Measurements from ENCODE around the gene DEAF1.
"Not testable (repeated sequence)": the region's sequence is repeated elsewhere in the genome, so short reads cannot be mapped to it uniquely, and the experiment has no call there.

Gene DEAF1

DNA sequence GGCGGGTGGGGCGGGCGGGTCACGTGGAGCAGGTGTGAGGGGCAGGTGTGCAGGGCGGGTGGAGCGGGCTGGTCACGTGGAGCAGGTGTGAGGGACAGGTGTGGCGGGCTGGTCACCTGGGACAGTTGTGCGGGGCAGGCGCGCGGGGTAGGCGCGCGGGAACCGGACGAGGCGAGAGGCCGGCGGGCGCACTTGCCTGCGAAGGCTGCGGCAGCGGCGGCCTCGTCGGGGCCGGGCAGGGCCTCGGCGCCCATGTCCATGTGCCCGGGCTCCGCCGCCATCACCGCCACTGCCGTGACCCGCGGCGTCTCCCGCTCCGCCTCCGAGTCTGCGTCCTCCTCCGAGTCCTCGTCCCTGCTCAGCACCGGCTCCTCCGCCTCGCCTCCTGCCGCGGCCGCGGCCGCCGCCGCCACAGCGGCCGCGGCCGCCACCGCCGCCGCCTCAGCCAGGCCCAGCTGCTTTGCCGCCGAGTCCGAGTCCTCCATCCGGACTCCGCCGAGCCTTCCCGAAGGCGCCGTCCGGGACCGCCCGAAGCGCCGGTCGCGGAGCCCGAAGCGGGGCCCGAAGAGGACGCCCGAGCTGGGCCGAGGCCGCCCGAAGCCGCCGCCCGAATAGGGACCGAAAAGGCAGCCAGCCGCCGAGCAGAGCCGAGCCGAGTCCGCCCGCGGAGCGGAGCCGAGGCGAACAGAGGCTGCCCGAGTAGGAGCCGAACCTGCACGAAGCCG is at the start of gene DEAF1:
Gene DEAF1 (minus strand): TSS at position 660 of the 725 bp plus-strand sequence. CDS start 175 bp downstream, at position 485.
- peak; percentile 97 to 98 for DNase-seq (ENCODE audit: low read depth in 2 of 2)

- DNase-seq (ENCODE audit: low read depth in 2 of 2): no peak
These were observed 47.7 kb upstream of the DEAF1 start for GRCh38 chr11:742571-743201.

GRCh38 chr11:742156-742546 is 47.1 kb upstream of the DEAF1 start:
- DNase-seq (ENCODE audit: low read depth in 2 of 2): no peak

DNA sequence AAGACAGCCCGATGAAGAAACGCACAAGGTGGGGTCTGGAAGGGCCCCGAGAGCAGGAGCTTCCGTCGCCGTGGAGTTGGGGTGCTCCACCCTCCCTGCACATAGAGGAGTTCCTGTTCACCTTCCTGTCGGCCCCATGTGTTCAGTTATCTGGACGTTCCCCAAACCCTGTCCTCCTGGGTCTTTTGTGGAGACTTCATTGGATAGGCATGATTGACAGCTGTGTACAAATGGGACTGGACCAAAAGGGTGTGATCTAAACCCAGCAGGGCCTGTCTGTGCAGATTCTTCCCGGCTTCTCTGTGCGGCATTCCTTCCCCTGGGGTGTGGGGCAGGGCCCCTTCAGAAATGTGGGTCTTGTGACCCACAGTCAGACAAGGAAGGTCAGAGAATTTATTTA is 42.9 kb upstream of the DEAF1 start:
- DNase-seq (ENCODE audit: low read depth in 2 of 2): not testable (repeated sequence)

GRCh38 chr11:737366-737765 is 42.3 kb upstream of the DEAF1 start:
- DNase-seq (ENCODE audit: low read depth in 2 of 2): no peak

- DNase-seq (ENCODE audit: low read depth in 2 of 2): not testable (repeated sequence)
These were observed 39.5 kb upstream of the DEAF1 start for GRCh38 chr11:734541-734940.

DNA sequence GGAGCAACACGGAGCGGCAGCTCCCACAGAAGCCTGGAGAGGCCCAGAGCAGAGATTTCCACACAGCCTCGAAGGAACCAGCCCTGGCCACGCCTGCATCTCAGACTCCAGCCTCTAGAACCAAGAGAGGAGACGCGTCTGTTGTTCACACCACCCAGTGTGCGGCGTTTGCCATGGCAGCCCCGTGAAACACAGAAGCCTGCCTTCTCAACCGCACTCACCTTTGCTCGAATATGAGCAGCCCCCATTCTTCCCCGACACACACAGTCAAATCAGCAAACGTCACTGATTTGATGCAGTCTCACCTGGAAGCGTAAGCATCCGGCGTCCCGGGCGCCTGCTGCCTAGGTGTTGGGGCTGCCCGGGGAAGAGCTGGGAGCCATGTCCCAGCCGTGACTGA is 38.0 kb upstream of the DEAF1 start:
- no peak for DNase-seq (ENCODE audit: low read depth in 2 of 2)

- no peak for DNase-seq (ENCODE audit: low read depth in 2 of 2)
These were observed 34.6 kb upstream of the DEAF1 start for GRCh38 chr11:729492-730074.

DNA sequence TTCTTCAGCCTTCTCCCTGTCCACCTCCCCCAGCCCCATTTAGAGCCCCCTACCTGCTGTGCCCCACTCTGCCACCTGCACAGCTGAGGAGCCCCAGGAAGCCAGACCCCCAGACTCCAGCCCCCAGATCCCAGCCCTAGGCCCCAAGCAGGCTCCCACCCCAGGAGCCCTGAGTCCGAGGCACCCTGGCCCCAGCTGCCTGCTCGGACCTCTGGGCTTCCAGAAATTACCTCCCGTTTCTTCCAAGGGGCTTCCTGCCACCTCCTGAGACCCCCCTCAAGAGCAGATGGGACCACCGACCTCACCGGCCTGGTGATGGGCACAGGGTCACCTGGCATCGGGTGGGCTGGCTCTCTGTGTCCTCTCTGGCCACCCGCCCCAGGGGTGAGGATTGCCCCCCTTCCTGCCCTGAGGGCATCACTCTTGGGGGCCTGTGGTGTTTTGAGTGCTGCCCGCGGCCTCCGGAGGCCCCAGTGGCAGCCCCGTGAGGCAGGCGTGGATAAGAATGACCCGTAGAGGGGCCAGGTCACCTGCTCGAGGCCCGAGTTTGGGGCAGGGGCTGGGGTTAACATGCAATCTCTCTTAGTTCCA is 34.0 kb upstream of the DEAF1 start:
- DNase-seq (ENCODE audit: low read depth in 2 of 2): no peak

GRCh38 chr11:727859-728748 is 33.1 kb upstream of the DEAF1 start:
- DNase-seq (ENCODE audit: low read depth in 2 of 2): peak; percentile 62 to 64

- DNase-seq (ENCODE audit: low read depth in 2 of 2): no peak
These were observed 32.3 kb upstream of the DEAF1 start for GRCh38 chr11:727281-727701.

DNA sequence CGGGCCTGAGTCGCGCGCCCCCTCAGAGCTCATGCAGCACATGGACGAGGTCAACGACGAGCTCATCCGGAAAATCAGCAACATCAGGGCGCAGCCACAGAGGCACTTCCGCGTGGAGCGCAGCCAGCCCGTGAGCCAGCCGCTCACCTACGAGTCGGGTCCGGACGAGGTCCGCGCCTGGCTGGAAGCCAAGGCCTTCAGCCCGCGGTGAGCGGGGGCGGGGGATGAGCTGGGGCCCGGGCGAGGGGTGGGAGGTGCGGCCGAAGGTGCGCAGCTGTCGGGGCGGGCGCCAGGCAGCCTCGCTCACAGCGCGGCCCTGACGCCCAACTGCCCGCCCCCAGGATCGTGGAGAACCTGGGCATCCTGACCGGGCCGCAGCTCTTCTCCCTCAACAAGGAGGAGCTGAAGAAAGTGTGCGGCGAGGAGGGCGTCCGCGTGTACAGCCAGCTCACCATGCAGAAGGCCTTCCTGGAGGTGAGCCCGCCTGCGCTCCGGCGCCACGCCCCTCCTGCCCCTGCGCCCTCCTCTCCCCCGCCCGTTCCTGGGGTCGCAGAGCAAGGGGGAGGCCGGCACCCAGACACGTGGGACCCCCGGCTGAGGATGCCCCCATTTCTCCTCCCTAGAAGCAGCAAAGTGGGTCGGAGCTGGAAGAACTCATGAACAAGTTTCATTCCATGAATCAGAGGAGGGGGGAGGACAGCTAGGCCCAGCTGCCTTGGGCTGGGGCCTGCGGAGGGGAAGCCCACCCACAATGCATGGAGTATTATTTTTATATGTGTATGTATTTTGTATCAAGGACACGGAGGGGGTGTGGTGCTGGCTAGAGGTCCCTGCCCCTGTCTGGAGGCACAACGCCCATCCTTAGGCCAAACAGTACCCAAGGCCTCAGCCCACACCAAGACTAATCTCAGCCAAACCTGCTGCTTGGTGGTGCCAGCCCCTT is 31.5 kb upstream of the DEAF1 start:
- DNase-seq (ENCODE audit: low read depth in 2 of 2): no peak

DNA sequence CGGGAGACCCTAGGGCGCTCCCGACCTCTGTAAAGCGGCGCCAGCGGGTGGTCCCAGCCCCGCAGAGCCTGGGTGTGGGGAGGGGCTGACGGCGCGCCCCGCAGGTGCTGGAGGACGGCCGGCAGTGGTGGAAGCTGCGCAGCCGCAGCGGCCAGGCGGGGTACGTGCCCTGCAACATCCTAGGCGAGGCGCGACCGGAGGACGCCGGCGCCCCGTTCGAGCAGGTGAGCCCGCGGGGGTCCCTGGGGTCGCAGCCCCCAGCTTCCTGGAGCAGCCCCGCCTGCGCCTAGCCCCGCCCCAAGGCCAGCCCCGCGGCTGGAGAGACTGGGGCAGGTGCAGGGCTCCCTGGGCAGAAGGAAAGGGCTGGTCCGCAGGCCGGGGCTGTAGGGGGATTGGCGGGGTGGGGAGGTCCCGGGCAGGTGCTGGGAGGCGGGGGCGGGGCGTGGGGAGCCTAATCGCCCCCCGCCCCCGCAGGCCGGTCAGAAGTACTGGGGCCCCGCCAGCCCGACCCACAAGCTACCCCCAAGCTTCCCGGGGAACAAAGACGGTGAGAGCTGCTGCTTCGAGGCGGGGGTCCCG is 30.7 kb upstream of the DEAF1 start:
- no peak for DNase-seq (ENCODE audit: low read depth in 2 of 2)

DNA sequence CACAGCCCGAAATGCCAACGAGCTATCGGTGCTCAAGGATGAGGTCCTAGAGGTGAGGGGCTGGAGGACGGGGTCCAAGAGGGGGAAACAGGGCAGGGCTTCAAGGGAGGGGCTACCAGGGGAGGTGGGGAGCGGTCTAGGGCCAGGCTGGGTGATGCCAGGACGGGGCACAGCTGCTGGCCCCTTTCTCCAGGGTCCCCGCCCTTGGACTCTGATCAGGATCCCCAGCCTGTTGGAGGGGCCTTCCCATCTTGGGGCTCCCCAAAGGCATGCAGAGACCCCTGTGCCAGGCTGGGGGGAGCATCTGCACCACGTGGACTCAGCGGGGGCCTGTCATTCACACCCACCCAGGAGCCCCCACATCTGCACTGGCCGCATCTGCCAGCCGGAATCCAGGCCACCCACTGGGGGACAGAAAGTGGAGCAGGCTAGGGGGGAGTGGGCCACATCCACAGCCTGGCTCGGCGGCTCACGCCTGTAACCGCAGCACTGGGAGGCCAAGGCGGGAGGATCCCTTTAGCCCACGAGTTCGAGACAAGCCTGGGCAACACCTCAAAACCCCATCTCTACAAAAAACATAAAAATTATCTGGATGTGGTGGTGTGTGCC is 29.9 kb upstream of the DEAF1 start:
- no peak for DNase-seq (ENCODE audit: low read depth in 2 of 2)

- no peak for DNase-seq (ENCODE audit: low read depth in 2 of 2)
These were observed 29.2 kb upstream of the DEAF1 start for GRCh38 chr11:724049-724777.

DNA sequence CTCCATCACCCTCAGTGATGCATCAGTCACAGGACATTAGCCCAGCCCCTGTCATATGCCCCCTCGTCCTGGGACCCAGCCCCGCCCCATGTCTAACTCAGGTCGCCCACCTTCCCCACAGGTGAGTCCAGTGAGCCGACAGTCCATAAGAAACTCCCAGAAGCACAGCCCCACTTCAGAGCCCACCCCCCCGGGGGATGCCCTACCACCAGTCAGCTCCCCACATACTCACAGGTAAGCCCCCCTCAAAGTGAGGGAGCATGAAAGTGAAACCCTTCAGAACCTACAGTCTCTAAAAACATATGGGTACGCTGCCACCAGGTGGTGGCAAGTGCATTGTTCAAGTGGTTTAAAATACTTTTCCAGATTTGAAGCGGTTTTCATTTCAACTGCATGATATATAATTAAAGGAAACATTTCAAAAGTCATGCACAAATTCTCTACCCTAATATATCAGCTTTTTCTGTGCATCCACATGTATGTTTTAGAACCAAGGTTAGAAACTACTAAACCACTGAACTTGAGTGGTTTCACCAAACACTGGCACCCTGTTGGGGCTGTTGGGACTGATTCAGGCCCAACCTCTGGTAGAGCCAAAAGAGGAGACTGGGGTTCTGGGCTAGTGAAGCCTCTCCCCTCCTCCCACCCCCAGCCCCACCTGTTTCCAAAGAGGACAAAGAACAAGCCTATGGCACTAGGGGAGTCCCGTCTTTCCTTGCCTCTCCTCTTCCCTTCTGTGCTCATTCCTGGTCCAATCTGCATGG is 28.3 kb upstream of the DEAF1 start:
- DNase-seq (ENCODE audit: low read depth in 2 of 2): no peak

DNA sequence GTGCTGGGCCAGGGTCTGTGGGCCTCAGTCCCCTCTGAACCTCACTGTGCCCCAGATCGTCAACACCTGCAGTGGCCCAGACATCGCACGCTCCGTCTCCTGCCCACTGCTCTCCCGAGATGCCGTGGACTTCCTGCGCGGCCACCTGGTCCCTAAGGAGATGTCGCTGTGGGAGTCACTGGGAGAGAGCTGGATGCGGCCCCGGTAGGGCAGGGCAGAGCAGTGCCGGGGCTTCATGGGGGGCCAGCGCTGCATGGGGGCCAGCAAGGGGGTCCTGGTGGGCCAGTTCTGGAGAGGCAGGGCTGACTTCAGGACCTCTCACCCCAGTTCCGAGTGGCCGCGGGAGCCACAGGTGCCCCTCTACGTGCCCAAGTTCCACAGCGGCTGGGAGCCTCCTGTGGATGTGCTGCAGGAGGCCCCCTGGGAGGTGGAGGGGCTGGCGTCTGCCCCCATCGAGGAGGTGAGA is 27.4 kb upstream of the DEAF1 start:
- DNase-seq (ENCODE audit: low read depth in 2 of 2): no peak

DNA sequence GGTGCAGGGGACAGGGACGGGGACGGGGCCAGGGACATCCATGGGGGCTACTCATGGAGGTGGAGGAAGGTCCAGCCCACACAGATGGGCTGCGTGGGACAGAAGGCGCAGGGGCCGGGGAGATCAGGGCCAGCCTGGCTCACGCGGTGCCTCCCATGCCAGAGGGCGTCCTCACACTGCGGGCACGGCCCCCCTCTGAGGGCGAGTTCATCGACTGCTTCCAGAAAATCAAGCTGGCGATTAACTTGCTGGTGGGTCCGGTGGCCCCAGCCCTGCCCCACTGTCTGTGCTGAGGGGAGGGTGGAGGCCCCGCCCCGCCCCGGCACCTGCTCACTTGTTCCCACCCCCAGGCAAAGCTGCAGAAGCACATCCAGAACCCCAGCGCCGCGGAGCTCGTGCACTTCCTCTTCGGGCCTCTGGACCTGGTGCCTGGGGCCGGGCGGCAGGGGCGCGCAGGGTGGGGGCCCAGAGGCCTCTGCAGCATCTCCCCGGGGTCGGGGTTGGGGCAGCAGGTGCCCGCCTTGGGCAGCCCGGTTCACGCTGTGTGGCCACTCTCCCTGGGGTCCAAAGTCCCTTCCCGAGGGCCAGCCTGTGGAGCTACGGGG is 26.8 kb upstream of the DEAF1 start:
- DNase-seq (ENCODE audit: low read depth in 2 of 2): no peak

Data from stimulated activated CD4-positive, alpha-beta T cell treated with anti-CD3 and anti-CD28 coated beads, Interleukin-1b, Interleukin-23, amount 100 ng/mL, for 1 hour (primary cell).